ENCODE measurements around the gene CFAP74.

CFAP74 gene

GRCh38 chr1:1914101-1914970, 89.2 kb downstream of the CFAP74 start:
- no peak for DNase-seq

DNA sequence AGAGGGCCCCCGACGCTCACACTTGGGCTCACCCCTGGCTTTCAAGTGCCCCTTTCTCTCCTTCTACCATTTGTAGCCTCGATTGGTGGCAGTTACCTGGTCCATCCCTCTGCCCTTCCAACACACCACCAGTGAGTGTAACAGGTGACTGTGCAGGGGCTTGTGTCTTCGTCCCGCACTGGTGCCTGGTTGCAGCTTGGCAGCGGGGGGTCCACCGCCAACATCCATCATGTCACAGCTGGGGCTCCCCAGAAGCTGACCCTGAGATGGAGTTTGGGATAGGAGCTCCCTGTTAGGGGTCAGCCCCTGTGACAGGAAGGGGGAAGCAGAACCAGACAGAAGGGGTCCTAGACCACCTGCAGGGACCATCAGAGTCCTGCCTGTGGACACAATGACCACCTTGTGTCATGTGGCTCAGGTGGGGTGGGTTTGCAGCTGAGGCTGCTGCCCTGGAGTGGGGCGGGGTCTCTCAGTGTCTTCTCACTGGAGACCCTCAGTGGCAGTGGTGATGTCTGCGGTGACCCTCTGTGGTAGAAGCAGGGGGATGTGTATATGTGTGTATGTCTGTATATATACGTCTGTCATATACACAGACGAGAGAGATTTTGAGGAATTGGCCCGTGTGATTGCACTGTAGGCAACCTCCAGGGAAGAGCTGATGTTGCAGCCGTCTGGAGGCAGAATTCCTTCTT, 92.1 kb downstream of the CFAP74 start:
- DNase-seq = no peak

GRCh38 chr1:1910651-1911331, 92.8 kb downstream of the CFAP74 start:
- no peak for DNase-seq

DNA sequence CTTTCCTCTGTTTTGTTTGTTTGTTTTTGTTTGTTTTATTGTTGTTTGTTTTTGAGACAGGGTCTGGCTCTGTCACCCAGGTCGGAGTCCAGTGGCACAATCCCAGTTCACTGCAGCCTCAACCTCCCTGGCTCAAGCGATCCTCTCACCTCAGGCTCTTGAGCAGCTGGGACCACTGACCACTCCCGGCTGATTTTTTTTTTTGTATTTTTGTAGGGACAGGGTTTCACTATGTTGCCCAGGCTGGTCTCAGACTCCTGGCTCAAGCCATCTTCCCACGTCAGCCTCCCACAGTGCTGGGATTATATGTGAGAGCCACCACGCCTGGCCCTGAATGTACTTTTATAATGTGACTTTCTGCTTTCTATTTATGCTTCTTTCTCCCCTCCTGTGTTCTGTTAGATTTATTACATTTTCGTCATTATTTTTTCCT, 93.5 kb downstream of the CFAP74 start:
- no peak for DNase-seq

DNA sequence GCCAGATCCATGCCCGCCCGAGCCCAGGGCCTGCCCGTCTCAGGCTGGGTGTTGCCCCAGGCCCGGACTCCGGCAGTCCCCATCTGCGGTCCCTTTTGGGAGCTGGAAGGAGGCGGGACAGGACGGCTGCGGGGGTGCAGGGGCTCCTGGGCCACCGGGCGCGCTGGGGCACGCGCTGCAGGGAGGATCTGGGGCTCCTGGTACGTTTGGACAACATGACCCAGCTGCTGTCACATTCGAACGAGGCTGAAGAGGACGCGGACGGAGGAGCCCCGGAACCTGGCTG, 95.1 kb downstream of the CFAP74 start:
- DNase-seq = no peak

DNA sequence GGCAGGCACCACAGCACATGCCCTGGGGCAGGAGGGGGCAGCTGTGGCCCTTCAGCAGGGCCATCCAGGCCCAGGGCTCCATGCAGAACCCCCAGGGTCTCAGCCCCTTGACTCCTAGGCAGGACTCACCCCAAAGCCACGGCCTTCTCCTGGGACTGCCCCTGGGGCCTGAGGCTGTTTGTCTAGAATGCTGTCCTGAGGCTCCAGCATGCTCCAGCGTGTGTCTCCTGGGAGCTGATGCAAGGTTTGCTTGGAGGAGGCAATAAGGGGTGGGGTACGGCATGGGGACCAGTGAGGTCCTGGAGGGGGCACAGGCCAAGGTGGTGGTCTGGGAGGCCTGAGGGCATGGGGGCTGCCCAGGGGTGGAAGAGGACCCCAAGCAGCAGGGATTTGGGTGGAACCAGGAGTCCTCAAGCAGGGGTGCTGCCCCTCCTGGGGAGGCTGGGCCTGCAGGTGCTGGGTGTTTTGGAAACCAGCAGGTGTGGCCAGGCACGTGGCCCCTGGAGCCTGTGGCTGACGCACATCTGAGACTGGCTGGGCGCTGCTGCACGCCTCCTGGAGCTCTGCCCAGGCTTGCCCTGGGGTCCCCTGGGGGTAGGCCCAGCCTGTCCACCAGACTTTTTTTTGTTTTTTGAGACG, 96.4 kb downstream of the CFAP74 start:
- DNase-seq = peak; percentile 26

DNA sequence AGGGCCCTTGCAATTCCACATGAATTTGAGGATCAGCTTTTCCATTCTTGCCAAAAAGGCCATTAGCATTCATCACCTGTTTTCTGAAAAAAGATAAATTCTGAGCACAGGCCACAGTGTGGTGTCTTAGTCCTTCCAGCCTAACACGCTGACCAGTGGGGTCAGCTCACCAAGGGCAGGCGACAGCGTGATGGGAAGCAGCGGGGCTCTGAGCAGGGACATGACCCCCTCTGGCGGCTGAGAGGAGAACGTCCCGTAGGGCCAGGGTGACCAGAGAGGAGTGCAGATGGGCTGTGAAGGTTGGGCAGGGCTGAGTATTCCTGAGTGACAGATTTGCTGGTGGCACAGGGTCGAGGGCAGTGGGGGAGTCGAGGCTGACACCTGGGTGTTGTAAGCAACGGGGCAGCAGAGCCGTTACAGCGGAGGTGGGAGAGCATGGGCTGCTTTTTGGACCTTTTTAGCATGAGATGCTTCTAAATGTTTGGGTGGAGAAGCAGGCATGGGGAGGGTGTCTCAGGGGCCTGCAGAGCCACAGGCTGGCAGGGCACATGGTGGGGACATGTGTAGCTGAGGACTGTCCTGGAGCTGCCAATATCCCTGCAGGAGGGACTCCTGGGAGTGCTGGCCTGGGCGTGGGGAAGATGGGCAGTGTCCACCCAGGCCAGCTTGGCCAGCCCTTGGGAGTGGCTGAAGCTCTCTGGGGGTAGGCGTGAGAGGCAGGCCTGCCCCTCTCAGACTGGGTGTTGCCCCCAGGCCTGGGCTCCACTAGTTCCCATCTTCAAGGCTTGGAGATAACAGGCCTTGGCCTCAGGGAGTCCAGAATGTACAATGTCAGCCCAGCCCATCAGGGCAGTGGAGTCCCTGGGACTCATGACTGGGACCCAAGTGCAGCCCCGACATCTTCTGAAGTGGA, 97.1 kb downstream of the CFAP74 start:
- no peak for DNase-seq

- no peak for DNase-seq
Observed at GRCh38 chr1:1903224-1903623, 100.4 kb downstream of the CFAP74 start.

GRCh38 chr1:1901641-1902294, 101.8 kb downstream of the CFAP74 start:
- DNase-seq = no peak

DNA sequence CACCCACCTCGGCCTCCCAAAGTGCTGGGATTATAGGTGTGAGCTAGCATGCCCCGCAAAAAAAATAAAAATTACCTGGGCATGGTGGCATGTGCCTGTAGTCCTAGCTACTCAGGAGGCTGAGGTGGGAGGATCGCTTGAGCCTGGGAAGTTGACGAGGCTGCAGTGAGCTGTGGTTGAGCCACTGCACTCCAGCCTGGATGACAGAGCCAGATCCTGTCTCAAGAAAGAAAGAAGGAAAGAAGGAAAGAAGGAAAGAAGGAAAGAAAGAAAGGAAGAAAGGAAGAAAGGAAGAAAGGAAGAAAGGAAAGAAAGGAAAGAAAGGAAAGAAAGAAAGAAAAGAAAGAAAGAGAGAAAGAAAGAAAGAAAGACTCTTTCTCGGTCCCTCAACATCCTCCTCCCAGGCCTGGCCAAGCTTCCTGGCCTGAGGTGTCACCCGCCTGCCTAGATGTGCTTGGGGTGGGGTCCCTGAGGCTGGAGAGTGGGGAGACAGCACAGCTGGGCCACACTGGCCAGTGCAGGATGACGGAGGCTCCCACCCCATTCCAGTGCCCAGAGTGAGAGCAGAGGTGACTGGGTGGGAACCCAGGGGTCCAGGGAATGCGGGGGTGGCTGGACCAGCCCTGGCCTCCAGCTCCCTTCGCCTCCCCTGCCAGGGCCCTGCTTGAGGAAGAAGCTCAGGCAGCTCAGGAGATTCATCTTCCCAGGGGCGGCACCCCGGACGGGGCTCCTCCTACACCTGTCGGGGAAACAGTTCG, 102.5 kb downstream of the CFAP74 start:
- no peak for DNase-seq

GRCh38 chr1:1899967-1900327, 103.6 kb downstream of the CFAP74 start:
- no peak for DNase-seq

DNA sequence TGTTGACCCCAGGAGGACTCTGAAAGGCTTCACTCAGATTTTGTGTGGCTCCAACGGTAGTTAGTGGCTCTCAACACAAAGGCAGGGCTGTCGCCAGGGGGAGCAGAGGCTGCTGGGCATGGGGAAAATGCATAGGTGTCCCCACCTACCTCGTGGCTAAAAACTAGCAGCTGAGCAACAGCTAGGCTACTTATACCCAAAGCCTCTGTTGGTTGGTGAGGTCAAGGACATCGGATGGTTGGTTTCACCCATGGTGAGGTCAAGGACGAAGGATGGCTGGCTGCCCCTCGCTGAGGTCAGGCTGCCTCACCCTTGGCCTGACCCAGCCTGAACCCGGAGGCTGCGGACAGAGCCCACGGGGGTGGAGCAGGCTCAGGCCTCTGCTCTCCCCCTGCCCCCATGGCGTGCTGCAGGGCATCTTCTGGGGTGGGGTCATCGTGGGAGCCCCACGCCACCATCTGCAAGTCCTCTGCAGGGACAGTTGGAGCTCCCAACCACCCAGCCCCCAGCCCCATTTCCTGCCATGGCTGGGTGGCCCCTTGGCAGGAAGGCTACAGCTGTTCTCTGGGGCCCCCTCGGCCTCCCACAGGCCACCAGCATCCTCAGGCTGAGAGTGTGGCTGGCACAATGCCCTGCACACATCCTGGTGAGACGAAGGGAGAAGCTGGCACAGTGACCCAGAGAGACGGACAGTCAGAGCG, 104.2 kb downstream of the CFAP74 start:
- no peak for DNase-seq

GRCh38 chr1:1898246-1898933, 105.2 kb downstream of the CFAP74 start:
- no peak for DNase-seq

- no peak for DNase-seq
Observed at GRCh38 chr1:1895456-1896336, 107.9 kb downstream of the CFAP74 start.

GRCh38 chr1:1895060-1895418, 108.5 kb downstream of the CFAP74 start:
- DNase-seq = no peak

- DNase-seq = no peak
Observed at GRCh38 chr1:1894354-1895059, 109.1 kb downstream of the CFAP74 start.

GRCh38 chr1:1893997-1894353, 109.6 kb downstream of the CFAP74 start:
- DNase-seq = no peak

GRCh38 chr1:1893291-1893985, 110.1 kb downstream of the CFAP74 start:
- no peak for DNase-seq

Measured in NCI-H2107 (cell line).